HG02763 (cell line): ENCODE results near the gene HOXA2.

Experiments used
- ATAC-seq: cut with Tn5 transposase; IDR thresholded peaks from one replicate; pipeline ENCODE4 v1.9.1; 2021; ENCODE audit warnings: mild to moderate bottlenecking, moderate library complexity; ENCODE audit not compliant: unreplicated experiment

Gene HOXA2

GRCh38 chr7:27112955-27113949 lies 10.8 kb upstream of the HOXA2 start:
- no peak for ATAC-seq

- no peak for ATAC-seq
Observed at GRCh38 chr7:27112361-27112760, 9.9 kb upstream of the HOXA2 start.

GRCh38 chr7:27111751-27112277 lies 9.3 kb upstream of the HOXA2 start:
- no peak for ATAC-seq

- ATAC-seq = no peak
Observed at GRCh38 chr7:27111042-27111750, 8.7 kb upstream of the HOXA2 start.

- ATAC-seq = no peak
Observed at GRCh38 chr7:27110186-27111031, 7.9 kb upstream of the HOXA2 start.

- ATAC-seq = no peak
Observed at GRCh38 chr7:27109466-27110185, 7.1 kb upstream of the HOXA2 start.

- ATAC-seq = no peak
Observed at GRCh38 chr7:27108390-27109127, 6.1 kb upstream of the HOXA2 start.

GRCh38 chr7:27107391-27108381 lies 5.2 kb upstream of the HOXA2 start:
- ATAC-seq = no peak

GRCh38 chr7:27106901-27107240 lies 4.4 kb upstream of the HOXA2 start:
- ATAC-seq = no peak

- ATAC-seq = no peak
Observed at GRCh38 chr7:27106181-27106900, 3.9 kb upstream of the HOXA2 start.

GRCh38 chr7:27105301-27106031 lies 3.0 kb upstream of the HOXA2 start:
- ATAC-seq = no peak

- no peak for ATAC-seq
Observed at GRCh38 chr7:27104341-27105058, 2.0 kb upstream of the HOXA2 start.

GRCh38 chr7:27103489-27104226 lies 1.2 kb upstream of the HOXA2 start:
- no peak for ATAC-seq

GRCh38 chr7:27101957-27102580 lies 414 bp downstream of the HOXA2 start:
- no peak for ATAC-seq
